ENCODE measurements around the gene BLOC1S1.

DNA sequence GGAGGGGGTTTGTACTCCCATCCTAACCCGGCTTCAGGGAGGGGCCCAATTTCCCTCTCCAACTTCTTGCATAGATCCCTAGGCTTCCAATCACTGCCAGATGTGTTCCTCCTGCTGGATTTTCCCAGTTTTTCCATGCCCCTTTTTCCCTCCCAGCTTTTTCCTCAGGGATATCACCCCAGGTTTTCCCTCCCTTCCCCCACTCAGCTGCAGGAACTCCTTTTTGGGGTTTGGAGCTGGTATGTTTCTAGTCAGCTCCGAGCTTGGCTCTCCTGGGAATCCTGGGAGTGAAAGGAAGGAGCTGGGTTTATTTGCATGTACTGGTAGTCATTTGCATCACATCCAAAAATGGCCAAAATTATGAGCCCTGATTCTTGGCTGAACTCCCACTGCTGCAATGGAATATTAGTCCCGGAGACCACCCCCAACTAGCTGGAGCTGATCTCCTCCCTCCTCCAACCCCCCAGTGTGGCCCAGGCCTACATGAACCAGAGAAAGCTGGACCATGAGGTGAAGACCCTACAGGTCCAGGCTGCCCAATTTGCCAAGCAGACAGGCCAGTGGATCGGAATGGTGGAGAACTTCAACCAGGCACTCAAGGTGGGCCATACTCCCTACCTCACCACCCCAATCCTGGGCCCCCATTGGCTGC is 2.9 kb downstream of the BLOC1S1 start:
- TF ChIP-seq, protein P1, sequence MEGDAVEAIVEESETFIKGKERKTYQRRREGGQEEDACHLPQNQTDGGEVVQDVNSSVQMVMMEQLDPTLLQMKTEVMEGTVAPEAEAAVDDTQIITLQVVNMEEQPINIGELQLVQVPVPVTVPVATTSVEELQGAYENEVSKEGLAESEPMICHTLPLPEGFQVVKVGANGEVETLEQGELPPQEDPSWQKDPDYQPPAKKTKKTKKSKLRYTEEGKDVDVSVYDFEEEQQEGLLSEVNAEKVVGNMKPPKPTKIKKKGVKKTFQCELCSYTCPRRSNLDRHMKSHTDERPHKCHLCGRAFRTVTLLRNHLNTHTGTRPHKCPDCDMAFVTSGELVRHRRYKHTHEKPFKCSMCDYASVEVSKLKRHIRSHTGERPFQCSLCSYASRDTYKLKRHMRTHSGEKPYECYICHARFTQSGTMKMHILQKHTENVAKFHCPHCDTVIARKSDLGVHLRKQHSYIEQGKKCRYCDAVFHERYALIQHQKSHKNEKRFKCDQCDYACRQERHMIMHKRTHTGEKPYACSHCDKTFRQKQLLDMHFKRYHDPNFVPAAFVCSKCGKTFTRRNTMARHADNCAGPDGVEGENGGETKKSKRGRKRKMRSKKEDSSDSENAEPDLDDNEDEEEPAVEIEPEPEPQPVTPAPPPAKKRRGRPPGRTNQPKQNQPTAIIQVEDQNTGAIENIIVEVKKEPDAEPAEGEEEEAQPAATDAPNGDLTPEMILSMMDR (conservative IDR thresholded peaks at IDR 0.05; ENCODE audit: low read depth, low read length): no peak
- TF ChIP-seq POLR2A (IDR thresholded peaks at IDR 0.05; ENCODE audit: low read depth, low read length) (no peak), BHLHE40 (IDR thresholded peaks at IDR 0.05; ENCODE audit: low read depth, low read length) (no peak), MAFK (IDR thresholded peaks at IDR 0.05; ENCODE audit: low read depth, low read length) (no peak), RAD21 (IDR thresholded peaks at IDR 0.05; ENCODE audit: low read length) (no peak)

Measured in IMR-90 (cell line).